Fibroblast of villous mesenchyme (primary cell): ENCODE measurements around the gene GFRA1. TPM values are rescaled to one million over a fixed set of nuclear protein-coding genes. Genes with fewer than 3 reads are reported as not detected.

ENCODE experiments used
- DNase-seq: peaks from one replicate; pipeline ENCODE4 v3.0.0-alpha.2; 2010; ENCODE audit warnings: low read depth
- H3K4me3 ChIP-seq: 2 replicates; pipeline ENCODE4 v1.5.1; 2011; ENCODE audit warnings: low read depth, mild to moderate bottlenecking, low read length
- CTCF ChIP-seq: IDR thresholded peaks from 2 replicates; pipeline ENCODE4 v1.5.1; 2012; ENCODE audit warnings: low read depth, mild to moderate bottlenecking, low read length; ENCODE audit not compliant: insufficient read depth
- total RNA-seq: library from RNA; depleted of rRNA; stranded (reverse); fragments of >200 nt; gene quantifications from 2 replicates; pipeline ENCODE4 v1.2.3, GENCODE V29; 2012

GFRA1 gene
- total RNA-seq, 1 donor: 59.6 TPM

GRCh38 chr10:116121640-116122525 is 151.1 kb downstream of the GFRA1 start:
- no peak overlapping the region for H3K4me3 ChIP-seq
- no peak for TF ChIP-seq CTCF
- no peak for DNase-seq

DNA sequence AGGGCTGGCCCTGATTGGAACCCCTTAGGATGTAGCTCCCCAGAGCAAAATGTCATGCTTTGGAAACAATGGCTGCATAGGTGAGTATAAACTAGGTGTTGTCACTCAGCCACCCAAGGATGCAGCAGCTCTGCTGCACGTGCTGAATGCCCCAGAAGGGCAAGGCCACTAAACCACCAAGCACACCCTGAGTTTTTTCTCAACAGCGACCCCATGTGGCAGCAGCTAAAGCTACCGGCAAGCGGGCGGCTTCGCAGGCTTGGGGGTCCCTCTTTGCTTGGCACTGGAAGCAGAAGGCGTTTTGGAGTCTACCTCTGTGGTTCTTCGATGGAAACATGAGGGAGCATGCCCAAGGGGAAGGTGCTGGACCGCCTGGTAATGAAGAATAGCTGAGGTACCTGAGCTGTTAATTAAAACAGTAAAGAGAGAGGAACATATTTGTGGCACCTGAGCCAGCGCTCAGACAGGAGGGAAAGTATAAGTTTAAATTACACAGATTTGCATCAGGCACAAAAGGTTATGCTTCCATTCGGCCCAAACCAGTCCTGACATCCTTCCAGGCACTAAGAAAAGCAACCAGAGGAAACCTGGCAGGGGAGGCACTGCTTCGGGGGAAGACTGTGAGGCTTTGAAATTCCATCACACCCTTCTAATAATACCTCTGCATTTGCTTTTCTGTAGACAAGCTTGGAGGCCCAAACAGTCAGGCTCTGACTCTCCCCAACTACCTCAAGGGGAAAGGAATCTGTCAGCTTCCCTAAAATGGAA is 152.1 kb downstream of the GFRA1 start:
- DNase-seq: no peak
- TF ChIP-seq CTCF: no peak
- H3K4me3 ChIP-seq: no peak overlapping the region

- TF ChIP-seq CTCF: no peak
Measured at GRCh38 chr10:116118847-116119246, 154.2 kb downstream of the GFRA1 start.

DNA sequence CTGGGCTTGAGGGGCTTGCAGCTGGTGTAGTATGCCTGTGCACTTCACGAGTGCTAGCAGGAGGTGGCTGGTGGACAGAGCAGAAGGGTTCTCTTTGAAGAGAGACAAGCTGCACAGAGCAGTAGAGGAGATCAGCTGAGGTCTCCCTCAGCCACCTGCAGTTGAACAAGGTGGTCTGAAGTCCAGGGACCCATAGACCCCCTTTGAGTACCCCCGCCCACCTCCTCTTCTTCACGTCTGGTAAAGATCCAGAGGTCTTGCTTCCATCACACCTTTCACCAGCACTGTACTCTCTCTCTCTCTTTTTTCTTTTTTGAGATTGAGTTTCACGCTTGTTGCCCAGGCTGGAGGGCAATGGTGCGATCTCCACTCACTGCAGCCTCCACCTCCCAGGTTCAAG is 157.2 kb downstream of the GFRA1 start:
- H3K4me3 ChIP-seq: no peak overlapping the region
- TF ChIP-seq CTCF: no peak
- no peak for DNase-seq

More at GRCh38 chr10:116118847-116119246, 154.2 kb downstream of the GFRA1 start:
- no peak overlapping the region for H3K4me3 ChIP-seq
- DNase-seq: no peak

GRCh38 chr10:116115036-116115641 is 157.9 kb downstream of the GFRA1 start:
- TF ChIP-seq CTCF: no peak
- no peak for DNase-seq
- no peak overlapping the region for H3K4me3 ChIP-seq

GRCh38 chr10:116113721-116114501 is 159.1 kb downstream of the GFRA1 start:
- H3K4me3 ChIP-seq: no peak overlapping the region
- TF ChIP-seq CTCF: no peak
- no peak for DNase-seq
